GM23338 (cell line): ENCODE measurements around the gene ANKRA2.

Source experiments
- CREB1 ChIP-seq: fragments of 250-450 bp; sonication (Bioruptor Pico); IDR thresholded peaks from 2 replicates; pipeline ENCODE4 v1.5.0; 2020; ENCODE audit warnings: low read depth, mild to moderate bottlenecking, moderate library complexity
- EZH2 ChIP-seq: fragments of 200-600 bp; sonication (generic); IDR thresholded peaks from one replicate; pipeline ENCODE4 v1.8.0; 2017; ENCODE audit warnings: antibody characterized with exemption, mild to moderate bottlenecking, low read depth; ENCODE audit not compliant: unreplicated experiment
- POLR2AphosphoS5 ChIP-seq: IDR thresholded peaks from 2 replicates; pipeline ENCODE4 v1.6.1; 2016; ENCODE audit warnings: antibody characterized with exemption, low read depth
- STAT1 ChIP-seq: IDR thresholded peaks from one replicate; pipeline ENCODE4 v1.6.1; 2016; ENCODE audit warnings: antibody characterized with exemption; ENCODE audit not compliant: unreplicated experiment
- TF ChIP-seq, protein P1 (sequence below), 2 experiments: fragments of 200-600 bp in 1 of 2; sonication (generic) in 1 of 2; conservative IDR thresholded peaks; 2 replicates each; pipeline versions ENCODE4 v1.5.1 to v1.6.1; 2016 to 2017; ENCODE audit warnings: antibody characterized with exemption in 2 of 2, low read depth in 2 of 2, mild to moderate bottlenecking in 2 of 2, moderate library complexity in 1 of 2
- TF ChIP-seq, protein P2 (sequence below): IDR thresholded peaks from one replicate; pipeline ENCODE4 v1.6.1; 2018; ENCODE audit warnings: antibody characterized with exemption; ENCODE audit not compliant: unreplicated experiment

- TF ChIP-seq, protein P1, sequence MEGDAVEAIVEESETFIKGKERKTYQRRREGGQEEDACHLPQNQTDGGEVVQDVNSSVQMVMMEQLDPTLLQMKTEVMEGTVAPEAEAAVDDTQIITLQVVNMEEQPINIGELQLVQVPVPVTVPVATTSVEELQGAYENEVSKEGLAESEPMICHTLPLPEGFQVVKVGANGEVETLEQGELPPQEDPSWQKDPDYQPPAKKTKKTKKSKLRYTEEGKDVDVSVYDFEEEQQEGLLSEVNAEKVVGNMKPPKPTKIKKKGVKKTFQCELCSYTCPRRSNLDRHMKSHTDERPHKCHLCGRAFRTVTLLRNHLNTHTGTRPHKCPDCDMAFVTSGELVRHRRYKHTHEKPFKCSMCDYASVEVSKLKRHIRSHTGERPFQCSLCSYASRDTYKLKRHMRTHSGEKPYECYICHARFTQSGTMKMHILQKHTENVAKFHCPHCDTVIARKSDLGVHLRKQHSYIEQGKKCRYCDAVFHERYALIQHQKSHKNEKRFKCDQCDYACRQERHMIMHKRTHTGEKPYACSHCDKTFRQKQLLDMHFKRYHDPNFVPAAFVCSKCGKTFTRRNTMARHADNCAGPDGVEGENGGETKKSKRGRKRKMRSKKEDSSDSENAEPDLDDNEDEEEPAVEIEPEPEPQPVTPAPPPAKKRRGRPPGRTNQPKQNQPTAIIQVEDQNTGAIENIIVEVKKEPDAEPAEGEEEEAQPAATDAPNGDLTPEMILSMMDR (conservative IDR thresholded peaks at IDR 0.05; ENCODE audit: low read depth in 2 of 2) = no peak
- no peak for TF ChIP-seq EZH2
- TF ChIP-seq POLR2AphosphoS5 = no peak
- no peak for TF ChIP-seq STAT1
- no peak for TF ChIP-seq CREB1
- TF ChIP-seq, protein P2, sequence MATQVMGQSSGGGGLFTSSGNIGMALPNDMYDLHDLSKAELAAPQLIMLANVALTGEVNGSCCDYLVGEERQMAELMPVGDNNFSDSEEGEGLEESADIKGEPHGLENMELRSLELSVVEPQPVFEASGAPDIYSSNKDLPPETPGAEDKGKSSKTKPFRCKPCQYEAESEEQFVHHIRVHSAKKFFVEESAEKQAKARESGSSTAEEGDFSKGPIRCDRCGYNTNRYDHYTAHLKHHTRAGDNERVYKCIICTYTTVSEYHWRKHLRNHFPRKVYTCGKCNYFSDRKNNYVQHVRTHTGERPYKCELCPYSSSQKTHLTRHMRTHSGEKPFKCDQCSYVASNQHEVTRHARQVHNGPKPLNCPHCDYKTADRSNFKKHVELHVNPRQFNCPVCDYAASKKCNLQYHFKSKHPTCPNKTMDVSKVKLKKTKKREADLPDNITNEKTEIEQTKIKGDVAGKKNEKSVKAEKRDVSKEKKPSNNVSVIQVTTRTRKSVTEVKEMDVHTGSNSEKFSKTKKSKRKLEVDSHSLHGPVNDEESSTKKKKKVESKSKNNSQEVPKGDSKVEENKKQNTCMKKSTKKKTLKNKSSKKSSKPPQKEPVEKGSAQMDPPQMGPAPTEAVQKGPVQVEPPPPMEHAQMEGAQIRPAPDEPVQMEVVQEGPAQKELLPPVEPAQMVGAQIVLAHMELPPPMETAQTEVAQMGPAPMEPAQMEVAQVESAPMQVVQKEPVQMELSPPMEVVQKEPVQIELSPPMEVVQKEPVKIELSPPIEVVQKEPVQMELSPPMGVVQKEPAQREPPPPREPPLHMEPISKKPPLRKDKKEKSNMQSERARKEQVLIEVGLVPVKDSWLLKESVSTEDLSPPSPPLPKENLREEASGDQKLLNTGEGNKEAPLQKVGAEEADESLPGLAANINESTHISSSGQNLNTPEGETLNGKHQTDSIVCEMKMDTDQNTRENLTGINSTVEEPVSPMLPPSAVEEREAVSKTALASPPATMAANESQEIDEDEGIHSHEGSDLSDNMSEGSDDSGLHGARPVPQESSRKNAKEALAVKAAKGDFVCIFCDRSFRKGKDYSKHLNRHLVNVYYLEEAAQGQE = no peak
Measured at GRCh38 chr5:73531356-73531755, 34.1 kb downstream of the ANKRA2 start.
